ENCODE results near the gene GPR139.

DNA sequence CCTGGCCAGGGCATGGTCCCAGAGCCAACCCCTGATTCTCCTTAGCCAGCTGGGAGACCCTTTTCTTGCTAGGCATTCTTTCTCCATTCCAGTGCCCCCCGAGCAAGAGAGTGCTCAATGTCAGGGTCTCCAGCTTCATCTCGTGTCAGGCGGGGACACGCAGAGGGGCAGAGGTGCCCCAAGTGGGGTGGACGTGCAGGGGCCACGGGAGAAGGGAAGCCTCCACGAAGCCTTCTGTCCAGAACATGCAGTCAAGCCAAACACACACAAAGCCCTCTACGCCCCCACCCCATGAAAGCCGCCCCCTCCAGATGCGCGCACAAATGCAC is 852 bp downstream of the GPR139 start:
- TF ChIP-seq POLR2AphosphoS5 (IDR thresholded peaks at IDR 0.05; ENCODE audit: low read depth, low read length), result no peak
- TF ChIP-seq, protein P1, sequence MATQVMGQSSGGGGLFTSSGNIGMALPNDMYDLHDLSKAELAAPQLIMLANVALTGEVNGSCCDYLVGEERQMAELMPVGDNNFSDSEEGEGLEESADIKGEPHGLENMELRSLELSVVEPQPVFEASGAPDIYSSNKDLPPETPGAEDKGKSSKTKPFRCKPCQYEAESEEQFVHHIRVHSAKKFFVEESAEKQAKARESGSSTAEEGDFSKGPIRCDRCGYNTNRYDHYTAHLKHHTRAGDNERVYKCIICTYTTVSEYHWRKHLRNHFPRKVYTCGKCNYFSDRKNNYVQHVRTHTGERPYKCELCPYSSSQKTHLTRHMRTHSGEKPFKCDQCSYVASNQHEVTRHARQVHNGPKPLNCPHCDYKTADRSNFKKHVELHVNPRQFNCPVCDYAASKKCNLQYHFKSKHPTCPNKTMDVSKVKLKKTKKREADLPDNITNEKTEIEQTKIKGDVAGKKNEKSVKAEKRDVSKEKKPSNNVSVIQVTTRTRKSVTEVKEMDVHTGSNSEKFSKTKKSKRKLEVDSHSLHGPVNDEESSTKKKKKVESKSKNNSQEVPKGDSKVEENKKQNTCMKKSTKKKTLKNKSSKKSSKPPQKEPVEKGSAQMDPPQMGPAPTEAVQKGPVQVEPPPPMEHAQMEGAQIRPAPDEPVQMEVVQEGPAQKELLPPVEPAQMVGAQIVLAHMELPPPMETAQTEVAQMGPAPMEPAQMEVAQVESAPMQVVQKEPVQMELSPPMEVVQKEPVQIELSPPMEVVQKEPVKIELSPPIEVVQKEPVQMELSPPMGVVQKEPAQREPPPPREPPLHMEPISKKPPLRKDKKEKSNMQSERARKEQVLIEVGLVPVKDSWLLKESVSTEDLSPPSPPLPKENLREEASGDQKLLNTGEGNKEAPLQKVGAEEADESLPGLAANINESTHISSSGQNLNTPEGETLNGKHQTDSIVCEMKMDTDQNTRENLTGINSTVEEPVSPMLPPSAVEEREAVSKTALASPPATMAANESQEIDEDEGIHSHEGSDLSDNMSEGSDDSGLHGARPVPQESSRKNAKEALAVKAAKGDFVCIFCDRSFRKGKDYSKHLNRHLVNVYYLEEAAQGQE (IDR thresholded peaks at IDR 0.05; ENCODE audit: insufficient read depth in 1 of 2, low read depth in 2 of 2, low read length in 2 of 2), result no peak
- TF ChIP-seq TAF1 (IDR thresholded peaks at IDR 0.05; ENCODE audit: borderline replicate concordance, insufficient read depth, low read length), result no peak
- no peak for TF ChIP-seq SIN3A (IDR thresholded peaks at IDR 0.05; ENCODE audit: borderline replicate concordance, insufficient read depth, low read length)
